ENCODE measurements around the gene EIF4A2. TPM values are rescaled to one million over a fixed set of nuclear protein-coding genes. Genes with fewer than 3 reads are reported as not detected.

The EIF4A2 gene
- total and polyA plus RNA-seq, 11 donors: 255 to 496 (median 358) TPM

- intact Hi-C loops (cut with DNase I): no loop called here
- ATAC-seq: no peak
Measured at GRCh38 chr3:186775999-186776398, 7.4 kb upstream of the EIF4A2 start.

GRCh38 chr3:186779204-186779603, 4.2 kb upstream of the EIF4A2 start:
- 92 to 96% (median 94%) methylated on average over 5 of the region's 5 CpGs for WGBS, 4 donors
- DNase-seq (no peak), ATAC-seq (no peak)
- Histone ChIP-seq H3K4me1 (peaks cover 0 to 9% (median 0%) of the 10 kb centered on the region in 12 donors), H3K27me3 (no peaks in the 10 kb centered on the region), H3K27ac (no peak overlapping the region), H3K4me3 (no peak overlapping the region), H3K36me3 (peaks cover 0 to 5% (median under 1%) of the 10 kb centered on the region in 9 donors), H3K9me3 (no peaks in the 10 kb centered on the region)
- intact Hi-C loops (cut with DNase I): no loop called here
- TF ChIP-seq, protein P1, sequence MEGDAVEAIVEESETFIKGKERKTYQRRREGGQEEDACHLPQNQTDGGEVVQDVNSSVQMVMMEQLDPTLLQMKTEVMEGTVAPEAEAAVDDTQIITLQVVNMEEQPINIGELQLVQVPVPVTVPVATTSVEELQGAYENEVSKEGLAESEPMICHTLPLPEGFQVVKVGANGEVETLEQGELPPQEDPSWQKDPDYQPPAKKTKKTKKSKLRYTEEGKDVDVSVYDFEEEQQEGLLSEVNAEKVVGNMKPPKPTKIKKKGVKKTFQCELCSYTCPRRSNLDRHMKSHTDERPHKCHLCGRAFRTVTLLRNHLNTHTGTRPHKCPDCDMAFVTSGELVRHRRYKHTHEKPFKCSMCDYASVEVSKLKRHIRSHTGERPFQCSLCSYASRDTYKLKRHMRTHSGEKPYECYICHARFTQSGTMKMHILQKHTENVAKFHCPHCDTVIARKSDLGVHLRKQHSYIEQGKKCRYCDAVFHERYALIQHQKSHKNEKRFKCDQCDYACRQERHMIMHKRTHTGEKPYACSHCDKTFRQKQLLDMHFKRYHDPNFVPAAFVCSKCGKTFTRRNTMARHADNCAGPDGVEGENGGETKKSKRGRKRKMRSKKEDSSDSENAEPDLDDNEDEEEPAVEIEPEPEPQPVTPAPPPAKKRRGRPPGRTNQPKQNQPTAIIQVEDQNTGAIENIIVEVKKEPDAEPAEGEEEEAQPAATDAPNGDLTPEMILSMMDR (IDR thresholded peaks at IDR 0.05): no peak

More at GRCh38 chr3:186775999-186776398, 7.4 kb upstream of the EIF4A2 start:
- H3K4me3 ChIP-seq: no peak overlapping the region
- H3K4me1 ChIP-seq: peaks cover 0 to 15% (median 8%) of the 10 kb centered on the region in 12 donors
- H3K27ac ChIP-seq: no peak overlapping the region
- WGBS, 4 donors: 57 to 66% (median 64%) methylated on average over 8 of the region's 8 CpGs
- no peak for DNase-seq
- no peaks in the 10 kb centered on the region for H3K27me3 ChIP-seq
- no peak for TF ChIP-seq POLR2A (IDR thresholded peaks at IDR 0.05)
- TF ChIP-seq, protein P1 (IDR thresholded peaks at IDR 0.05): no peak
- H3K36me3 ChIP-seq: no peaks in the 10 kb centered on the region
- H3K9me3 ChIP-seq: no peaks in the 10 kb centered on the region

DNA sequence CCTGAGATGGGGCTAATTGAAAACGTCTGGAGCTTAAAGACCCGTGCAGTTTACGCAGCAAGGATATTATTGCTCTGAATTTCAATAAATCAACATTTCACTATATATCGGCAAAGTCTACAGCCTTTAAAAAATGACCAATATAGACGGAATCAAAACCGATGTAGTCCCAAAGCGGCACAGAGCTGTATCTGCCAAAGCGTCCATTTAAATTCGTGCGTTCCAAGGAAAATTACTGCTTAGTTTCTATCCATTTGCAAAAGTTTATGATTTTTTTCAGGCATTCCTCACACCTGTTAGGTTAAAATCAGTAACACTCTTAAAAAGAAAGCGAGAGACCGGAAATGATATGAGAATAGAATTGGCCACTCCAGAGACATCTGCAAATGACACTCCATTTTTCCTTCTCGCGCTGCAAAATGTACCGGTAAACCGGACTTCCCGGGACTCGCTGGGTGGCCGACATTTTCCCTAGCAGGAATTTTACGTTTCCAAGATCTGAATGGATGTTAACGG, 777 bp upstream of the EIF4A2 start:
- Histone ChIP-seq H3K27me3 (no peaks in the 10 kb centered on the region), H3K4me1 (peaks cover 7 to 39% (median 29%) of the 10 kb centered on the region in 12 donors), H3K36me3 (peaks cover 6 to 39% (median 33%) of the 10 kb centered on the region in 9 donors), H3K4me3 (peak overlapping the region; percentile 71 to 97 (median 84)), H3K27ac (peak overlapping the region; percentile 95 to 100 (median 99)), H3K9me3 (no peaks in the 10 kb centered on the region)
- ATAC-seq (peak in 2 of 4 donors; percentile 1 to 11), DNase-seq (no peak)
- intact Hi-C loops (cut with DNase I): loop anchor here in 4 of 10 donors (2.0 to 10.0 kb wide), 5 partner anchors 150 to 848 kb away; partner anchors contain the start of genes TRA2B (in 2 of the 4), DNAJB11 (in 1 of the 4), ST6GAL1 (in 1 of the 4) and TBCCD1 (in 1 of the 4)
- TF ChIP-seq POLR2A (IDR thresholded peaks at IDR 0.05): no peak
- TF ChIP-seq, protein P1 (IDR thresholded peaks at IDR 0.05): no peak
- WGBS, 4 donors: 5 to 9% (median 6%) methylated on average over 21 of the region's 21 CpGs

GRCh38 chr3:186783731-186784515, 546 bp downstream of the EIF4A2 start:
- H3K27ac ChIP-seq: peak overlapping the region; percentile 95 to 100 (median 99)
- no peaks in the 10 kb centered on the region for H3K27me3 ChIP-seq
- intact Hi-C loops (cut with DNase I): loop anchor here in 4 of 10 donors (2.0 to 10.0 kb wide), 5 partner anchors 148 to 849 kb away; partner anchors contain the start of genes TRA2B (in 2 of the 4), DNAJB11 (in 1 of the 4), ST6GAL1 (in 1 of the 4) and TBCCD1 (in 1 of the 4)
- H3K36me3 ChIP-seq: peaks cover 6 to 52% (median 46%) of the 10 kb centered on the region in 9 donors
- peak; percentile 8 to 55 for TF ChIP-seq POLR2A (IDR thresholded peaks at IDR 0.05)
- TF ChIP-seq, protein P1 (IDR thresholded peaks at IDR 0.05): no peak
- ATAC-seq: peak; percentile 89 to 94 (median 90)
- DNase-seq: peak; percentile 89 to 95 (median 90)
- H3K9me3 ChIP-seq: no peaks in the 10 kb centered on the region
- WGBS, 4 donors: 0 to 1% (median 1%) methylated on average over 17 to 56 of the region's 56 CpGs
- H3K4me1 ChIP-seq: peaks cover 7 to 52% (median 40%) of the 10 kb centered on the region in 12 donors
- H3K4me3 ChIP-seq: peak overlapping the region; percentile 71 to 97 (median 84)
